HG03097 (cell line): Measurements from ENCODE around the gene HOATZ.

Experiments
- ATAC-seq: cut with Tn5 transposase; IDR thresholded peaks from one replicate; pipeline ENCODE4 v1.9.1; 2021; ENCODE audit not compliant: unreplicated experiment, low FRiP score

The HOATZ gene

DNA sequence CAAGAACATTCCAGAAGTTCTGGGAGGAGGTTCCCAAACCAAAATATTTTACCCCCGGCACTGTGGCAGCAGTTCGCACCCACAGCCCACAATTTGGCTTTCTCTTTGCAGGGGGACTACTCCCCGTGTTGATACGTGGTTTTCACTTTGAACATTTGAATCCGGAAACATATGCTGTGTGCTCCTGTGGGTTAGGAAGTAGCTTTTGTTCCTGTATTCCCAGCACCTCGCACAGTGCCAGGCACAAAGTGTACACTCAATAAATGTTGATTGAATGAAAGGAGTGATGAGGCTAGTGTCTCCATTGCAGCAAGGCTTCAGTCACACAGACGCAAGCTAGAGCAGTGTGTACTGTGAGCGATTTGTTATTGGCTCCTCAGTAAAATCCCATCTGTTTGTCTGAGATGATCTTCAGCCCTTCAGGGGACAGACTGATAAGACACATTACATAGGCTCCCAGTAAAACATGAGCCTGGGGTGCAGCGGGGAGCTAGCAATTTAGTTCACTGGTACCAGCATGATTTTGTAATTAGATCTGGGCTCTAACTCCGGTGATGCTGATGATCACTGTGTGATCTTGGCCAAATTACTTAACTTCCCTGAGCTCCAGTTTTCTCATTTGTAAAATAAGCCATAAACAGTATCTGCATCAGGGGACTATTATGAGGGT is 28.2 kb downstream of the HOATZ start:
- ATAC-seq, result no peak

DNA sequence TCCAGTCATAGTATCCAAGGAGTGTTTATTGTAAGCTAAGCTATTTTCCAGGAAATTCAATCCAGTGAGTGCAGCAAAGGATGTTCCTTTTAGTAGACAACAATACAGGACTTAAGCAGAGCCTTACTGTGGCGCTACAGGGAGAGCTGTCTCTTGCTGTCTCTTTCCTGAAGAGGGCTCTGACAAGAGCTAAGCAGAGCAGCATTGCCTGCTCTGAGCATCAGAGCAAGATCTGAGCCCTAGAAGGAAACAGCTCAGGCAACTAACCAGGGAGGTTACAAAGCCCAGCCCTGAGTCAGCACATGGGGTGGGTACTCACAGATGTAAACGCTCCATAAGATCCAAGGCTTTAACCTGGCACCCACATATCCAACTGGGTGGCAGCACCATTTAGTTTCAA is 33.9 kb downstream of the HOATZ start:
- ATAC-seq, result no peak

DNA sequence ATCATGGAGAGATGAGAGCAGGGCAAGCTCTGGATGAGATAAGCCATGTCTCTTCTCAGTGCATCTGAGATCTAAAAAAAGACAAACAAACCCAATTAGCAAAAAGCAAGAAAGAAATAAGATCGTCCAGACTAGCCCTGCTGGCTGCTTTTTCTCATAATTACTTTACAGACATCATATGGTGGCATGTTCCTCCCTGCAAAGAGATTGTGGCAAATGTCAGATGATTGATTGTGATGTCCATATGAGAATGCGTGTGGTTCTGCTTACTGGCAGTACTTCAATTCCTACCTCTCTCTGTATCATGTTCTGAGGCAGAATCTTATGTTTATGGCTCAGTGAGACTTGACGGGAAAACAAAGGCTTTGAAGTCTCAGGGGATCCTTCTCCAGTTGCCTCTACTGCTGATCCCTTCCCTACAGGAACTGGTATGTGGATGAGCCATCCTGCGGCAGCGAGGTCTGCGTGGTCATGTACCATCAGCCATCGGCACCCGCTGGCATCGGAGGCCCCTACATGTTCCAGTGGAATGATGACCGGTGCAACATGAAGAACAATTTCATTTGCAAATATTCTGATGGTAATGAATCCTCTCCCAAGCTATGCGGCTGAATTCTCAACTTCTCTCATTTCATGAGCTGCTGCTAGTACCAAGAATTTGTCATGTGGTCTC is 34.8 kb downstream of the HOATZ start:
- no peak for ATAC-seq

DNA sequence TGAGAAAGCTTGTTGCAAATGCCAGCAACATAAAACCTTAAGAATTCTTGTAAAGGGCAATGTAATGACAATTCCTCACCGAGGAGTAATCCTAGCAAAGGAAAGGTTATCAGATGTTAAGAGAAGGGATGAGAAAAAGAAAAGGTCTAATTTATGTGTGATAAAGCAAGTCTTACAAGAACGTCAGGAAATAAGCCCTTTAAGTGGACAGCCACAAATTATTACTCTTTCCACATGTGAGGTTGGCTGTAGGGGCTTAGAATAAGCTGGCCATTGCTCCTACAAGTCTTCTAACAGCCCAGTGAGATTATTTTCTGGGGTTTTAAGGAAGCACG is 35.3 kb downstream of the HOATZ start:
- no peak for ATAC-seq

DNA sequence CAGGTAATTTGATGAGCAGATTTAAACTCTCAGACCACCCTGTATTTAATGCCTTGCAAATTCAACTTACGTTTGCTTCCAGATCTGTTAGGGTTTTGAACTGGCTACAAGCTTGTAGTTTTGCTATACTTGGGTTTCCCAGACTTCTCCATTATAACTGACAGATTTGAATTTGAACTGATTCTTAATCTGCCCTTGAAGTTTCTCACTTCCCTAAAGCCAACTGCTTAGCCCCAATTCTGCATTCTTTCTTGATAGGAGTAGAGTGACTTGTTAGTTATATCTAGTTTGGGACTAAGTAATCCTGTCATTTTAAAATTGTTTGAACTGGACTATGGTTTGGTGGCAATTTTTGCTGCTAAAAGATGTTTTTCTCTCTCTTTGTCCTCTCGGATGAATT is 35.7 kb downstream of the HOATZ start:
- ATAC-seq, result no peak

DNA sequence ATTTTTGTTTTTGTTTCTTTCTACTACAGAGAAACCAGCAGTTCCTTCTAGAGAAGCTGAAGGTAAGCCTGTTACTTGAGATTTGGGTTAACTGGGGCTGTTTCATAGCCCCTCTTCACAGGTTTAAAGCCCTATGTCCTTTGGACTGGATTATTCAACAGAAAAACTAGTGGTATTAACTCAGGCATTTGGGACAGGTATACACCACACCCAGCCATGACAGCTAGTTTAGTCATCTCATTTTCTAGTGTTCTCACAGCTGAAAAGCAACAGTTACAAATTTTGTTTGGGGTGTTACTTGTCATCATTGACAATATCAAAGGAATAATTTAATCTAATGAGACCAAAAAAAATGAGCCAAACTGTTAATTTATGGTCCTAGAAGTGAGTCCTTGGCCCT is 40.0 kb downstream of the HOATZ start:
- no peak for ATAC-seq

DNA sequence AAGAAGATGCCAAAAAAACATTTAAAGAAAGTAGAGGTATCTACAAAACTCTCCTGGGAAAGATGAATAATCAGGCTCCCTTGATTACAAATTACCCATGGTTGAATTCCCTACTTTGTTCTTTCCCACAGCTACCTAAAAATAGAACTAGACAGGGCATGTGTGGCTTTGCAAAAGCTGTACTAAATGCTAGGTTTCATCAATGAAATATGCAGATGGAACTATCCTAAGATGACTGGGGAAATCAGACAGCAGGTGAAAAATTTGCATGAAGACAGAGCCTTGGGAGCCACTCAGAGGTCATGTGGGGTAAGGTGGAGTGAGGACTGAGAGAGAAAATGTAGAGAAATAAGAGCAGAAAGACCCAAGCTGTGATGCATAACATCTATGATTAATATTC is 40.7 kb downstream of the HOATZ start:
- no peak for ATAC-seq

DNA sequence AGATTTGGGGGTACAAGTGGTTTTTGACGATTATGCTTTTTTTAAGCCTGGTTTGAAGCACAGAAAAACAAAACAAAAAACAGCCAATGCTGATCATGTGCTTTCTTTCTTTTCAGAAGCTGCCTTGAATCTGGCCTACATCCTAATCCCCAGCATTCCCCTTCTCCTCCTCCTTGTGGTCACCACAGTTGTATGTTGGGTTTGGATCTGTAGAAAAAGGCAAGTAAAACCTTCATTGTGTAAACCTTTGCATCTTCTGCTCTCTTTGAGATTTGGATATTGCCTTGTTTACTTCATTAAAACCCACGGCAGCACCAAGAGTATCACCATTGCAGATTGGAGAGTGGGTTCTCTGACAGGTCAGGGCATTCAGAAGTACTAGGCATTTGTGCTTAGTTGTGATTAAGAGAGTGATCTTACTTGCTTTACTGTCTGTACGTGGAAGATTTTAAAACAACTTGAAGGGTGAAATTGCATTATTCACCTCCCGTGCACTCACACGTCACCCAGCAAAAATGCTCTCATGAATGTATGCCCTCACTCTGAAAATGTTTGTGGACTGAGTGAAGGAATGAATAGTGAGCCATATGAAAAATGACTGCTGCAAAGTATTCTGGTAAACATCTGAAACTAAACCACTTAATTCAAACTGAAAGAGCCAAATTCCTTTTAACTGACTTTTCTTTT is 43.0 kb downstream of the HOATZ start:
- no peak for ATAC-seq

DNA sequence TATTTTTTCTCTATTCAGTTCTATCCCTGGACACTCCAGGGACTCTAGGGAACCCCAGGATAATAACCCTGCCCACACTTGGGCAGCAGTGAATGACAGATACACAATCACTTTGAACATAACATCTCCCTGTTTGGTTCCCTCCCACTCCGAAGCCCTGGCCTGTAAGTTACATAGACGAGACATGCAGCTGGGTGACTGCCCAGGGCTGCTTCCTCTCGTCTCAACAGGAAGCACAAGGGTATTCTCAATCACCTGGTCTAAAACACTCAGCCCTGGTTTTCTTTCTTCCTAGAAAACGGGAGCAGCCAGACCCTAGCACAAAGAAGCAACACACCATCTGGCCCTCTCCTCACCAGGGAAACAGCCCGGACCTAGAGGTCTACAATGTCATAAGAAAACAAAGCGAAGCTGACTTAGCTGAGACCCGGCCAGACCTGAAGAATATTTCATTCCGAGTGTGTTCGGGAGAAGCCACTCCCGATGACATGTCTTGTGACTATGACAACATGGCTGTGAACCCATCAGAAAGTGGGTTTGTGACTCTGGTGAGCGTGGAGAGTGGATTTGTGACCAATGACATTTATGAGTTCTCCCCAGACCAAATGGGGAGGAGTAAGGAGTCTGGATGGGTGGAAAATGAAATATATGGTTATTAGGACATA is 45.4 kb downstream of the HOATZ start:
- no peak for ATAC-seq

DNA sequence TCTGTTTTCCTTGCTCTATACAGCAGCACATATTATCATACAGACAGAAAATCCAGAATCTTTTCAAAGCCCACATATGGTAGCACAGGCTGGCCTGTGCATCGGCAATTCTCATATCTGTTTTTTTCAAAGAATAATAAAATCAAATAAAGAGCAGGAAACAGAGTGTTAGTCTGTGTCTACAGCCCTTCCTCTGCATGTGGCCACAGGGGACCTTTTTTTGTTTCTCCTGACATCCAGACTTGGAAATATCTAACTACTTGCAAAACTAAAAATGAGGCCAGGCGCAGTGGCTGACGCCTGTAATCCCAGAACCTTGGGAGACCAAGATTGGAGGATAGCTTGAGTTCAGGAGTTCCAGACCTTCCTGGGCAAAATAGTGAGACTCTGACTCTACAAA is 46.2 kb downstream of the HOATZ start:
- ATAC-seq, result no peak

DNA sequence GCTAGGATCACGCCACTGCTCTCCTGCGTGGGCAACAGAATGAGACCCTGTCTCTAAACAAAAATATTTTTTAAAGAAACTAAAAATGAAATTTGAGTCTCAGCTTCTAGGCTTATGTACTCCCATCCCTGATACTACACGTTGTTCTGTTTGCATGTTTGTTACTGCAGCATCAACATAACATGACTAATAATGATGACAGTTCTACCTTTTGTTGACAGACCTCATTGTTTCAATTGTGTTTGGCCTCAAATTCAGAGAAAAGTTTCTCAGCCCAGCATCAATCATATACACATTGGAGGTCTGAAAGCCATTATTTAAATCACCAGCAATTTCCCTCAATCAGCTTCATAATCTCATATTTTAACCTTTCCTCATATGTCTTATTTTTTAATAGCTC is 46.7 kb downstream of the HOATZ start:
- ATAC-seq, result no peak

DNA sequence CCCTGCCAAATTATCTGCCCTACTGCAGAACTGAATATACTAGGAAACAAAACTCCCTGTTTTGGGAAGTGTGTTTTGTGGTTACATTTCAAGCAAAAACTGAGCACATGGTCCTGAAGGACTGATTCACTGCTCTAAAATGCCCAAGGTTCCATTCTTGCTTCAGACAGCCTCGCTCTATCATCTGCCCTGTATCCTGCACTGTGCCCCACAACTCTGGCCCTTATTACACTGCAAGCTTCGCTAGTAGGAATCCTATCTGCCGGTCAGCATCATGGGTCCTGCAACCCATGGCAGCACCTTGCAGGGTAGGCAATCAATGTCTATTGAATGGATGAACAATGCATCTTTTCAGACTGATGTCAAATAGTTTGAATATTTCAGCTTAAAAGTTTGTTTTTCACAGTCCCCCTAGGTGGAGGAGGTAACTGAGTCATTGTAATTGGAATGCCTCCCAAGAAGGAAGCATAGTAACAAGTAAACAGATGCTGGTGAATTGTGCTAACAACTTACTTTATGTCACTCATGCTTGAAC is 47.3 kb downstream of the HOATZ start:
- no peak for ATAC-seq

DNA sequence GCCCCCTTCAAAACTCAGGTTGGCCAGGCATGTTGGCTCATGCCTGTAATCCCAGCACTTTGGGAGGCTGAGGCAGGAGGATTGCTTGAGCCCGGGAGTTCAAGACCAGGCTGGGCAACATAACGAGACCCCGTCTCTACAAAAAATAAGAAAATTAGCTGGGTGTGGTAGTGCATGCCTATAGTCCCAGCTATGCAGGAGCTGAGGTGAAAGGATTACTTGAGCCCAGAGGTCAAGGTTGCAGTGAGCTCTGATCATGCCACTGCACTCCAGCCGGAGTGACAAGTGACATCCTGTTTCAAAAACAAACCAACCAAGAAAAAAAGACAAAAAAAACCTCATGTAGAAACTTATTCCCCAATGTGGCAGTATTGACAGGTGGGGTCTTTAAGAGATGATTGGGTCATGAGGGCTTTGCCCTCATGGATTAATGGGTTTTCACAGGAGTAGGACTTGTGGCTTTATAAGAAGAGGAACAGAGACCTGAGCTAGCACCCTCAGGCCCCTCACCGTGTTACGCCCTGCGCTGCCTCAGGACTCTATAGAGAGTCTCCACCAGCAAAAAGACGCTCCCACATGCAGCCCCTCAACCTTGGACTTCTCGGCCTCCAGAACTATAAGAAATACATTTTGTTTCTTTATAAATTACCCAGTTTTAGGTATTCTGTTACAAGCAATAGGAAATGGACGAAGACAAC is 48.3 kb downstream of the HOATZ start:
- no peak for ATAC-seq

DNA sequence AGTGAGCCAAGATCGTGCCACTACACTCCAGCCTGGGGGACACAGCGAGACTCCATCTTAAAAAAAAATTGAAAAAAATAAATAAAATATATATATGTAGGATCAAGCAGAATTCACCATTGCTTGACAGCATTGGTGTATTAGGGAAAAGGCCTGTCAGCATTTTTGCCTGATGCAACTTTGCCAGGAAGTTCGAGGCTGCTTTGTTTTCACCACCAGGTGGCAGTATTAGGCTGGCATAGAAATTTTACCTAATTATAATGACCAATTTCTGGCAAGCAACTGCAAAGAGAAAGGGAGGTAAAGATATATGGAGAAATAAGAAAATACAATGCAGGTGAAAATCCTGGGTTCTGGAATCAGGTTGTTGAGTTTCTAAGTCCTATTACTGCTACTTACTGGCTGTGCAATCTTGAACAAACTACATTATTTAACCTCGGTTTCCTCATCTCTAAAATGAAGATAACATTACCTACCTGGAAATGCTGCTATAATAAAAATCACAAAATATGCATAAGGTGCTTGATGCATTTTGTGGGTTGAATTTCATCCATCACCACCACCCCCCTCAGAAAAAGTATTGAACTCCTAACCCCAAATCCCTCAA is 50.6 kb downstream of the HOATZ start:
- ATAC-seq, result no peak

DNA sequence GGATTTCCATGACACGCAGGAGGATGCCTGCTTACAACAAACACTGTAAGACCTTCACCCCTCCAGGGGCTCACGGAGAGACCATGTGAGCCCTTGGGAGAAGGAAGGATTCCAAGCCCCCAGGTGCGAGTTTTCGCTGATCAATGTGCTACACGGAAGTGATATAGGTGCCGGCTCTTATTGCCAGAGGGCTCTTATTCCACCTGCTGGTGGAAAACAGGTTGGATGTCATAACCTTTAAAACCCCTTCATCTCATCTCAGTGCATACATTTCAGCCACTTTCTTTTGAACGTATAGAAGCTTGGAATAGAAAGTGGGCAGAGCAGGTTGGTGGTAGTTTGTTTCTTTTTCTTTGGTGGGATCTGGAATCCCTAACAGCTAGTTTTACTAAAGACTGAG is 51.7 kb downstream of the HOATZ start:
- no peak for ATAC-seq

DNA sequence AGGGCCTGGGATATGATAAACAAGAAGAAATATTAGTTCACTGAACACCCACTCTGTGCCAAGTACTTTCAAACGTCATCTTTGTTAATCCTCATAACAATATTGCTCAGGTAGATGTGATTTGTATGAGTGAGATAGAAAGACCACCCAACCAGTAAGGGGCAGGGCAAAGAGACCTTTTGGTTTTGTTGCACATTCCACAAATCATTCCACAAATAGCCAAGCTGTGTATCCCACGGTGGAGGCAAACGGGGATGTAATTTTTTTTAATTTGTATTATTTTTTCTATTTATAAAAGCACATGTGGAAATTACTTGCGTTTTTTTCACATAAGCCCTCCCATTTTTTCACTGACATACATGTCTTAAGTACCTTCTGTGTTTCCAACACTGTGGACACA is 54.9 kb downstream of the HOATZ start:
- ATAC-seq, result no peak

DNA sequence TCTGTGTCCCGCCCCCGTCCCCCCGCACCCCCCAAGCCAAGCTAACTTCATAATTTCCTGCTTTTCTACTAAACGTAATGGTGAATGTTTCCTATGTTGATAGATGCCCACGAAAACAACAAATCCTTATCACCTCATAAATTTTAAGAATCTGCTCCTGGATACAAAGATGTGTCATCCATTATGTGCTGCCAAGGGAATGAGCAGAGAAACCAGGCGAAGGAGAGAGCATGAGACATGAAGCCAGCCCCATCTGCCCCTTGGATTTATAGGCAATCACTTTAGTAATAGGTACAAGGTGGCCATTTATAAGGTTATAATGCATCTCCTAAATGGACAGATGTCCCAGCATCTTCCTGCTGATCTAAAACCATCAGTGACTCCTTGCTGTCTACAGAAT is 56.2 kb downstream of the HOATZ start:
- no peak for ATAC-seq

DNA sequence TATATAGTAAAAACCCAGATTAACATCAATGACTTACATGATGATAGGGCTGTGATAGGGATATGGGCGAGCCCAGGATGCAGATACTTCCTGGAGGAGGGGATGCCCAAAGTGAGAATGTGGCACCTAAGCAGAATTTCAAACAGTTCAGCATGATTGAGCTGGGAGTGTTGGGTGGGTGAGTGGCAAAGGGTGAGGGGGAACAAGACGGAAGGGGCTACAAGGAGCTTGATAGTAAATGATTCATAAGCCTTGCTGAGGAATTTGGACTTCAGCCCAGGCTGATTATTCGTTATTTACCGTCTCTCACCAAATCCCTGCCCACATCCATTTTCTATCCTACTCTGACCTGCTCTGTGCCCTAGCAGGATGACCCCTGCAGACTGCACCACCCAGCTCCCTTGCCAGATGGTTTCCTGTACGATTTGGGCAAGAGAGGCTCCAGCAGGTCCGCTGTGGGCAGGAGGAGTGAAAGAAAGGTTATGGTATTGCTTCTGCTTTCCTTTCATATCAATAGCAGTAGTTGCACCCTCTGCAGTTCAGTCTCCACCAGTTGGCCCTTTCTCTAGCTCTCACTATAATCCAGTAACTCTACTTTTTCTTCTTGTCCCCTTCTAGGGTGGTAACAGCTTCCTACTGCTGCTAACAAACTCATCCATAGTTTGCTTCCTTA is 57.4 kb downstream of the HOATZ start:
- ATAC-seq, result no peak

DNA sequence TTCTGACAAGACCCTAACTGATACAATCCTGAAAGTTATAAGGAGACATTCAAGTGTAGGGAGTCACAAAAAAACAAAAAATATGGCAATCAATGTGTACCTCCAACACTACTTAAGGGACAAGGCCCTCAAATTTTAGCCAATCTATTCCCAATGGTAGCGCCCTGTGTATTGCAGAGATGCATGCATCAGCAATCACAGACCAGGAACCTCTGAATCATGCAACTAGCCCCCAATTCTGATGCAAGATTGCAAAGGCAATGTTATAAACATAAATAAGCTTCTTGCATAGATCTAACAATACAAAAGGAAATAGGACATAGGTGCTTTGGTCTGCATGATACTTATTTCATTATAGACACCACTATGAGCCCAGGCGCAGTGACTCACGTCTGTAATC is 58.0 kb downstream of the HOATZ start:
- ATAC-seq, result no peak

DNA sequence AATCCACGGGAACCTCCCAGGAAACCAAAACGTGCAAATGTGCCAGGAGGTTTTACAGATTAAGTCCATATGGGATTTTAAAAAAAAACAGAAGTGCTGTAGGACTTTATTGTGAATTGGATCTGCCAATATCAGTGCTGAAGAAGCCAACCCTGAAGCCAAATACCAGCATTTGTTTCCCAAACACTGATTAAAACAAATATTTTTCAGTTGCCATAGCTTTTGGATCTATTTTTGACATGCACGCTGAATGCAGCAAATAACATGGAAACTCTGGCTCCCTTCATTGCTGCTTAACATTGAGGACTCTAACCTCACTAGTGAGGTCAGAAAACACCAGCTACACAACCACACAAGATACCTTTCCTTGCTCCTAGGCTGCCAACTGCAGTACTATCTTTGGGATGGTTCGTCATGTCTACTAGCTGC is 59.3 kb downstream of the HOATZ start:
- ATAC-seq, result no peak
